ENCODE results near the gene VRK3. TPM values are rescaled to one million over a fixed set of nuclear protein-coding genes. Genes with fewer than 3 reads are reported as not detected.

The VRK3 gene
- total and polyA plus RNA-seq, 2 donors (not counting 1 experiment from before 2014, with no cell fraction given), result 58.5 to 123 TPM

DNA sequence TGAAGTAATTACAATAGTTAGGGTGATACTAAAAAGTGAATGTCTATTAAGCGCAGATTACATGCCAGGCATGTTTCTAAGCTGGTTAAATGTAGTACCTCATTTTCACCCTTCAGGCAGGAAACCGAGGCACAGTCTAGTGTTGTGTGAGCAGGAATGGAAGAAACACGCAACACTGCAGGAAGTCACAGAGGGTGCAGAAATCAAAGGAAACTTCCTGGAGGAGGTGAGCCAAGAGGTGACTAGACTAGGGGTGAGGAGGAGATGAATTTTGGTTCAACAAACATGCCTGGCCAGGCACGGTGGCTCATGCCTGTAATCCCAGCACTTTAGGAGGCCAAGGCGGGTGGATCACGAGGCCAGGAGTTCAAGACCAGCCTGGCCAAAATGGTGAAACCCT, 42.4 kb upstream of the VRK3 start:
- Histone ChIP-seq H3K4me3 (ENCODE audit: control extremely low read depth in 1 of 5, extremely low read depth in 1 of 5, insufficient read depth in 1 of 5, low read depth in 2 of 5, low read length in 4 of 5) (no peak overlapping the region), H3K79me2 (ENCODE audit: control insufficient read depth, insufficient read depth, low read length) (no peaks in the 10 kb centered on the region), H3K36me3 (replicated peaks in 1 of 2; ENCODE audit: control extremely low read depth in 1 of 2, control insufficient read depth in 1 of 2, extremely low read depth in 1 of 2, insufficient read depth in 2 of 2, low read length in 1 of 2) (no peaks in the 10 kb centered on the region), H3K4me1 (ENCODE audit: control insufficient read depth in 2 of 2, insufficient read depth in 2 of 2, low read length in 2 of 2) (no peaks in the 10 kb centered on the region), H3K4me2 (replicated peaks; ENCODE audit: low read depth, low read length, poor library complexity, severe bottlenecking) (no peak overlapping the region), H3K27me3 (replicated peaks in 1 of 4; ENCODE audit: control extremely low read depth in 1 of 4, control insufficient read depth in 3 of 4, insufficient read depth in 4 of 4, low read length in 3 of 4) (no peaks in the 10 kb centered on the region), H4K20me1 (ENCODE audit: control insufficient read depth, insufficient read depth, low read length, poor library complexity, severe bottlenecking) (no peaks in the 10 kb centered on the region), H2AFZ (ENCODE audit: insufficient read depth, low read depth, low read length, poor library complexity, severe bottlenecking) (no peak overlapping the region), H3K9ac (ENCODE audit: low read length) (no peak overlapping the region), H3K9me3 (ENCODE audit: control extremely low read depth in 1 of 3, control insufficient read depth in 2 of 3, insufficient read depth in 1 of 3, low read length in 2 of 3) (no peaks in the 10 kb centered on the region), H3K27ac (ENCODE audit: low read length in 2 of 2) (no peak overlapping the region)
- no peak overlapping the region for H3K4me3 Mint-ChIP-seq
- DNase-seq (no peak), ATAC-seq (ENCODE audit: low read depth) (no peak)
- no peaks in the 10 kb centered on the region for H3K4me1 Mint-ChIP-seq
- POLR2A ChIA-PET, result no interaction called here
- WGBS (ENCODE audit: insufficient coverage), result 84% methylated on average over 3 of the region's 6 CpGs
- no peak for TF ChIP-seq EZH2 (IDR thresholded peaks at IDR 0.05; ENCODE audit: borderline replicate concordance, insufficient read depth, low read depth, low read length, poor library complexity, severe bottlenecking)
- no peaks in the 10 kb centered on the region for H3K9me3 Mint-ChIP-seq (ENCODE audit: insufficient read depth)
- CTCF ChIA-PET, result no interaction called here
- H3K27ac Mint-ChIP-seq, result no peak overlapping the region
- intact Hi-C loops (cut with micrococcal nuclease), result no loop called here
- peaks cover 17% of the 10 kb centered on the region for H3K27me3 Mint-ChIP-seq

DNA sequence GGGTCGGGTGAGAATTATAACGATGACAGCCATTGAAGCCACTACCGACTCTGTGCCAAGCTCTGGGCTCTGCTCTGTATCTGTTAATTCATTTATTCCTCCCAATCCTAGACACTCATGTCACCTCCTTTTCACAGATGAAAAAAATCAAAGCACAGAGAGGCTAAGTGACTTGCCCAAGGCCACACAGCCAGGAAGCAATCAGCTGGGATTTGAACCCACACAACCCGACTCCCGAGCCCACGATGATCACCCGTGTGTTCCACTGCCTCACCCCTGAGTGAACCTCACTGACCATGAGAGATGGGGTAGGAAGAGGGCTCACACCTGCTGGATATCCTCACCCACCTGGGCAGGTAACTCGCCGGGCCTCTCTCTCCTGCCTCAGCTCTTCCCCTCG, 40.8 kb upstream of the VRK3 start:
- Mint-ChIP-seq H3K27ac (no peak overlapping the region), H3K4me3 (no peak overlapping the region), H3K4me1 (no peaks in the 10 kb centered on the region), H3K9me3 (ENCODE audit: insufficient read depth) (no peaks in the 10 kb centered on the region), H3K27me3 (peaks cover 21% of the 10 kb centered on the region)
- H3K4me2 ChIP-seq (replicated peaks; ENCODE audit: low read depth, low read length, poor library complexity, severe bottlenecking), result no peak overlapping the region
- ATAC-seq (ENCODE audit: low read depth) (no peak), DNase-seq (no peak)
- H4K20me1 ChIP-seq (ENCODE audit: control insufficient read depth, insufficient read depth, low read length, poor library complexity, severe bottlenecking), result no peaks in the 10 kb centered on the region
- H3K4me3 ChIP-seq (ENCODE audit: control extremely low read depth in 1 of 5, extremely low read depth in 1 of 5, insufficient read depth in 1 of 5, low read depth in 2 of 5, low read length in 4 of 5), result no peak overlapping the region
- no peak overlapping the region for H3K9ac ChIP-seq (ENCODE audit: low read length)
- no peaks in the 10 kb centered on the region for H3K79me2 ChIP-seq (ENCODE audit: control insufficient read depth, insufficient read depth, low read length)
- no peak overlapping the region for H3K27ac ChIP-seq (ENCODE audit: low read length in 2 of 2)
- H3K27me3 ChIP-seq (replicated peaks in 1 of 4; ENCODE audit: control extremely low read depth in 1 of 4, control insufficient read depth in 3 of 4, insufficient read depth in 4 of 4, low read length in 3 of 4), result no peaks in the 10 kb centered on the region
- no peak for TF ChIP-seq EZH2 (IDR thresholded peaks at IDR 0.05; ENCODE audit: borderline replicate concordance, insufficient read depth, low read depth, low read length, poor library complexity, severe bottlenecking)
- 86% methylated on average over 10 of the region's 10 CpGs for WGBS (ENCODE audit: insufficient coverage)
- no peaks in the 10 kb centered on the region for H3K36me3 ChIP-seq (replicated peaks in 1 of 2; ENCODE audit: control extremely low read depth in 1 of 2, control insufficient read depth in 1 of 2, extremely low read depth in 1 of 2, insufficient read depth in 2 of 2, low read length in 1 of 2)
- intact Hi-C loops (cut with micrococcal nuclease), result no loop called here
- CTCF ChIA-PET, result no interaction called here
- no peak overlapping the region for H2AFZ ChIP-seq (ENCODE audit: insufficient read depth, low read depth, low read length, poor library complexity, severe bottlenecking)
- POLR2A ChIA-PET, result no interaction called here
- H3K4me1 ChIP-seq (ENCODE audit: control insufficient read depth in 2 of 2, insufficient read depth in 2 of 2, low read length in 2 of 2), result no peaks in the 10 kb centered on the region
- H3K9me3 ChIP-seq (ENCODE audit: control extremely low read depth in 1 of 3, control insufficient read depth in 2 of 3, insufficient read depth in 1 of 3, low read length in 2 of 3), result no peaks in the 10 kb centered on the region
